Inflammatory macrophage treated with lipopolysaccharide for 4 hours (primary cell): ENCODE data around the gene EXOSC7.

Experiments
- DNase-seq: peaks from one replicate; pipeline ENCODE4 v3.0.0-alpha.2; 2020

EXOSC7 gene

DNA sequence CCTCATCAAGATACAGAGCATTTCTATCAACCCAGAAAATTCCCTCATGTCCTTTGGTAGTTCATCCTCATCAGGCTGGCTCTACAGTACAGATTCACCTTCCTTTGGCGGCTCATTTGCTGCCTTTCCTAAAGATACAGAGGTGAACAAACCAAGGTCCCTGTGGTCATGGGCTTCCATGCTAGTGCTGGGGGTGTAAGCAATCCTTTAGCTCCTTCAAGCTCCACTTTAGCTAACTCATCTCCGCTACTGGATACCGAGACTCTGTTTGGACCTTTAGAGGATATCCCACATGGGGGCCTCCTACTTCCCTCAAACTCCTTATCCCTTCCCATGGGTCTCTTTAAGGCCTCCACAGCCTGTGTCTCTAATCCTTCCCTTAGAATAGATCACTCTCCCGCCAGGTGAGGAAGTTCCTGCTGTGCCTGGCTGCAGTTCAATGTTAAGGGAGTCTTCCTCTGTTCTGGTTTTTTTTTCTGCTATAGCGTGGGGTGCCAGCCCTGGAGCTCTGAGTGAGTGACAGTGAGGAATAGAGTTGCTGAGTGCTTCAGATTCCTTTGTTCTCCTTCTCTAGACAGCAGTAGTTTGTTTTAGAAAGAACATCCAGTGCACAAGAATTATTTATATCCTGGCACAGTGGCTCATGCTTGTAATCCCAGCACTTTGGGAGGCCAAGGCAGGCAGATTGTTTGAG, 80.7 kb downstream of the EXOSC7 start:
- no peak for DNase-seq

GRCh38 chr3:45057557-45057956, 81.5 kb downstream of the EXOSC7 start:
- no peak for DNase-seq

DNA sequence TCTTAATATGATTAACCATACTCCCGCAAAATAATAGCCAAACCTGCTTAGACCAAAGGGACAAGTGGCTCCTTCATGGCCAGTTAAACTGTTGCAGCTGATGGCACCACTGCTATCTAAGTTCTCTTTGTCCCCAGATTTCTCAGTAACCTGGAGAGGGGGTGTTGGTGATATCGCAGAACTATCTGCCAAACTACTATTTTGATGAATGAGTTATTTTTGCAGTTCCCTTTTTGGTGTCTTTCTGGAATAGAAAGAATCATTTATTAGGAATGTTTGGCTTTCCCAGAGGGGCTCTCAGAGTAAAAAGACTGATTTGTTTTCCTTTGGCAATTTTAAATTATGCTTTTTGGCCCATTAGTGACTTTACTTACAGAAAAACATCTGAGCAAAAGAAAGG, 83.1 kb downstream of the EXOSC7 start:
- no peak for DNase-seq

DNA sequence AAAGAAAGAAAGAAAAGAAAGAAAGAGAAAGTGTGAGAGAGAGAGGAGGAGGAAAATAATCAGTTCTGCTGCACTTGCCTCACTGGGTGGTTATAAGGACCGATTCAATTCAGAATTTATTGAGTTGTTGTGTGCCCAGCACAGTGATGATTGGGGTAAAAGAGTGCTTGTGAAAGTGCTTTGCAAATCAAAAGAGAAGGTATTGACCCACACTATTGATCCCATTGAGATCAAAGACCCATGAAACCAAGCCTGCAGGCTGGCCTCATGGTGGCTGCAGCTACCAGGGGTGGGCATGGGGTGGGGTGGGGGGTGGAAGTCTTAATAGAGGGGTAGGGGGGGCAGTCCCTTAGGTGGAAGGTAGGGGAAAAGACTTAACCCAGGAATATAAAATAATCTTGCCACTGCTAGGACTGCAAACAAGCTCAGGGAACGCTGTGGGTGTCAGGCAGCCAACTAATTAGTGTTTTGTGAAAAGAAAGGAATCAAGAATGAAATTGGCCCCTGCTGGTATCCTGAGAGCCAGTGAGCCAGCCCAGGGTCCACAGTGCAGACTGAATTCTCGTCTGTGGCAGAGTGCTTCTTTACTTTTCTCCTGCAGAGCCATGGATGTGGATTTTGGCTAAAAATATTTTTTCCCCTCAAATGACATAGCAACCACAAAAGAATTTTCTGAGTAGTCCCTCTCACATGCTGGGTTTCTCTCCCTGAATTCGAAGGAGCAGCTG, 84.3 kb downstream of the EXOSC7 start:
- no peak for DNase-seq
